HEK293T (cell line): ENCODE measurements around the gene PCK1.

Experiments used
- ARNT ChIP-seq: fragments of 450-650 bp; IDR thresholded peaks from 2 replicates; pipeline ENCODE4 v1.6.1; 2017; ENCODE audit warnings: mild to moderate bottlenecking
- BHLHE40 ChIP-seq: fragments of 450-650 bp; IDR thresholded peaks from 2 replicates; pipeline ENCODE4 v1.6.1; 2016; ENCODE audit warnings: mild to moderate bottlenecking, moderate library complexity, borderline replicate concordance
- CTBP1 ChIP-seq: fragments of 450-650 bp; IDR thresholded peaks from 2 replicates; pipeline ENCODE4 v1.6.1; 2016; ENCODE audit warnings: borderline replicate concordance
- ELF4 ChIP-seq: fragments of 450-650 bp; IDR thresholded peaks from 2 replicates; pipeline ENCODE4 v1.6.1; 2017; ENCODE audit warnings: antibody characterized with exemption
- FOXA1 ChIP-seq: fragments of 450-650 bp; IDR thresholded peaks from 2 replicates; pipeline ENCODE4 v1.6.1; 2016; ENCODE audit warnings: mild to moderate bottlenecking
- FOXM1 ChIP-seq: fragments of 450-650 bp; IDR thresholded peaks from 2 replicates; pipeline ENCODE4 v1.6.1; 2017; ENCODE audit warnings: mild to moderate bottlenecking, borderline replicate concordance
- HDGF ChIP-seq: fragments of 450-650 bp; IDR thresholded peaks from 2 replicates; pipeline ENCODE4 v1.6.1; 2017; ENCODE audit warnings: antibody characterized with exemption, borderline replicate concordance
- L3MBTL2 ChIP-seq: fragments of 450-650 bp; conservative IDR thresholded peaks from 2 replicates; pipeline ENCODE4 v1.6.1; 2016; ENCODE audit warnings: mild to moderate bottlenecking
- NFRKB ChIP-seq: fragments of 450-650 bp; IDR thresholded peaks from 2 replicates; pipeline ENCODE4 v1.6.1; 2016; ENCODE audit warnings: mild to moderate bottlenecking, moderate library complexity
- SP1 ChIP-seq: fragments of 450-650 bp; IDR thresholded peaks from 2 replicates; pipeline ENCODE4 v1.6.1; 2017
- SUZ12 ChIP-seq: fragments of 450-650 bp; IDR thresholded peaks from 2 replicates; pipeline ENCODE4 v1.6.1; 2016; ENCODE audit warnings: mild to moderate bottlenecking
- TARDBP ChIP-seq: fragments of 450-650 bp; IDR thresholded peaks from 2 replicates; pipeline ENCODE4 v1.6.1; 2016
- ZNF384 ChIP-seq: fragments of 450-650 bp; IDR thresholded peaks from 2 replicates; pipeline ENCODE4 v1.6.1; 2016
- TF ChIP-seq, protein P1 (sequence below): fragments of 450-650 bp; IDR thresholded peaks from 2 replicates; pipeline ENCODE4 v1.6.1; 2016

DNA sequence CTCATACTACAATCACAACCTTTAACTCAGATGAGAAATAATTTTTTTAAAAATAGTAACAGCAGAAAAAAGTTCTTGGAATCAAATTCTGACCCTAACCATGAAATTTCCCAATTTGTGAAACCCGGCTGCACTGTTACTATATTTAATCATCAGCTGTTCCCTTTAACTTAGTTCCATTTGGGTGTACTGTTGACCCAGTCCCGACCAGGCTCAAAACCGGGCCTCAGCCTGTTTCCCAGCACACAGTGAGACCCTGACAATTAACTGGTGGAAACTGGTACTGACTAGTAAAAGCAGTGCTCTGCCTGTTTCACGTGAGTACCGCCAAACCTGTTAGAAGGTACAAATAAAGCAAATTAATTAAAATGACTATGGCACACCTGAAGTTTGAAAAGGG, 43.0 kb upstream of the PCK1 start:
- no peak for TF ChIP-seq BHLHE40
- no peak for TF ChIP-seq ELF4
- no peak for TF ChIP-seq CTBP1
- no peak for TF ChIP-seq ZNF384
- TF ChIP-seq, protein P1, sequence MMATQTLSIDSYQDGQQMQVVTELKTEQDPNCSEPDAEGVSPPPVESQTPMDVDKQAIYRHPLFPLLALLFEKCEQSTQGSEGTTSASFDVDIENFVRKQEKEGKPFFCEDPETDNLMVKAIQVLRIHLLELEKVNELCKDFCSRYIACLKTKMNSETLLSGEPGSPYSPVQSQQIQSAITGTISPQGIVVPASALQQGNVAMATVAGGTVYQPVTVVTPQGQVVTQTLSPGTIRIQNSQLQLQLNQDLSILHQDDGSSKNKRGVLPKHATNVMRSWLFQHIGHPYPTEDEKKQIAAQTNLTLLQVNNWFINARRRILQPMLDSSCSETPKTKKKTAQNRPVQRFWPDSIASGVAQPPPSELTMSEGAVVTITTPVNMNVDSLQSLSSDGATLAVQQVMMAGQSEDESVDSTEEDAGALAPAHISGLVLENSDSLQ = no peak
- TF ChIP-seq HDGF = no peak
- TF ChIP-seq L3MBTL2 = no peak
- TF ChIP-seq SUZ12 = no peak
- no peak for TF ChIP-seq ARNT
- no peak for TF ChIP-seq FOXM1
- no peak for TF ChIP-seq SP1
- no peak for TF ChIP-seq FOXA1
- no peak for TF ChIP-seq TARDBP
- TF ChIP-seq NFRKB = no peak
